ENCODE results near the gene MGAT1. TPM values are rescaled to one million over a fixed set of nuclear protein-coding genes. Genes with fewer than 3 reads are reported as not detected.

The MGAT1 gene
- total and polyA plus RNA-seq, 3 experiments from 2014 or later: 125 to 157 (median 132) TPM

DNA sequence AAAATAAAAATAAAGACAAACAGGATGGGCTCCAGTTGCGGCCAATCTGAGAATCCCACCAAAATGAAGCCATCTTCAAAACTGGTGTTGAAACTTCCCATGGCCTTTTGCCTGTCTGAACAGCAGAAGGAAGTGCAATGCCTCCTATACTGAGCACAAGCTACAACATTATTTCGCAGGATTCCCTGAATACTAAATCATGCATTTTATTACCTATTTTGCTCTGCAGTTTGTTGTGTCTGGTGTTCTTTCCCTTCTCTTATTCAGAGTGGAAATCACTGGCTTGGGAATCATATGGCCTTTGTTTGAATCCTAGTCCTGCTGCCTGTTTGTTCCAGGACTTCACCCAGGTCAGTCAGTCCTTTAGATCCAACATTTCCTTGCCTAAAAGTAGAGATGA lies 62.6 kb downstream of the MGAT1 start, which contains the start of gene OR2Y1:
Gene OR2Y1, minus strand, starts transcription at position 101 of the 400 bp plus-strand sequence. Its CDS starts 0 bp downstream, at position 101.
- no peaks in the 10 kb centered on the region for H3K36me3 ChIP-seq (ENCODE audit: insufficient read depth, low read length)
- POLR2A ChIA-PET: no interaction called here
- Mint-ChIP-seq H3K36me3 (no peaks in the 10 kb centered on the region), H3K27ac (peak within 1 kb of the TSS in 1 of 8 donors; percentile 76), H3K4me3 (no peak within 1 kb of the TSS), H3K4me1 (no peaks in the 10 kb centered on the region), H3K9me3 (no peaks in the 10 kb centered on the region), H3K27me3 (peaks cover 15 to 47% of the 10 kb centered on the region in 2 donors)
- no peak within 1 kb of the TSS for H3K4me3 ChIP-seq (ENCODE audit: low read length)
- H3K27me3 ChIP-seq (ENCODE audit: insufficient read depth, low read length, poor library complexity, severe bottlenecking): peaks cover 4% of the 10 kb centered on the region
- H3K4me1 ChIP-seq (ENCODE audit: insufficient read depth, low read length): no peaks in the 10 kb centered on the region
- CTCF ChIA-PET: no interaction called here
- no peak within 1 kb of the TSS for H3K27ac ChIP-seq (ENCODE audit: low read depth, low read length)
- H3K9me3 ChIP-seq (ENCODE audit: low read length): no peaks in the 10 kb centered on the region
- DNase-seq: no peak

DNA sequence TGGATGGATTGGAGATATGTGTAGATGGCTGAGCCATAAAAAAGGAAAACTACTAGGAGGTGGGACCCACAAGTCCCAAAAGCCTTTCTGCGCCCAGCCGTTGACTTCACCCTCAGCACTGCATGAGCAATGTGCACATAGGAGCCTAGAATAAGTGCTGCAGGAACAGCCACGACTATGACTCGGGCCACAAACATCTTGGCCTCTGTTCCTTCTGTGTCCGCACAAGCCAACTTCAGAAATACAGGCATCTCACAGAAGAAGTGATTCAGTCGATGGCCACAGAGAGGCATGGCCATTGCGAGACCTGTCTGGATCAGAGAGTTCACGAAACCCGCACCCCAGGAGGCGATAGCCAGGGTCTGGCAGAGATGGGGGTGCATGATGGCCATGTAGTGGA lies 63.3 kb downstream of the MGAT1 start:
- Mint-ChIP-seq H3K36me3 (no peaks in the 10 kb centered on the region), H3K27ac (no peak overlapping the region), H3K4me1 (no peaks in the 10 kb centered on the region), H3K4me3 (no peak overlapping the region), H3K27me3 (peaks cover 15 to 47% of the 10 kb centered on the region in 2 donors), H3K9me3 (no peaks in the 10 kb centered on the region)
- Histone ChIP-seq H3K4me3 (ENCODE audit: low read length) (no peak overlapping the region), H3K27me3 (ENCODE audit: insufficient read depth, low read length, poor library complexity, severe bottlenecking) (peaks cover 4% of the 10 kb centered on the region), H3K4me1 (ENCODE audit: insufficient read depth, low read length) (no peaks in the 10 kb centered on the region), H3K36me3 (ENCODE audit: insufficient read depth, low read length) (no peaks in the 10 kb centered on the region), H3K9me3 (ENCODE audit: low read length) (no peaks in the 10 kb centered on the region), H3K27ac (ENCODE audit: low read depth, low read length) (no peak overlapping the region)
- DNase-seq: no peak
- ChIA-PET POLR2A (no interaction called here), CTCF (no interaction called here)

DNA sequence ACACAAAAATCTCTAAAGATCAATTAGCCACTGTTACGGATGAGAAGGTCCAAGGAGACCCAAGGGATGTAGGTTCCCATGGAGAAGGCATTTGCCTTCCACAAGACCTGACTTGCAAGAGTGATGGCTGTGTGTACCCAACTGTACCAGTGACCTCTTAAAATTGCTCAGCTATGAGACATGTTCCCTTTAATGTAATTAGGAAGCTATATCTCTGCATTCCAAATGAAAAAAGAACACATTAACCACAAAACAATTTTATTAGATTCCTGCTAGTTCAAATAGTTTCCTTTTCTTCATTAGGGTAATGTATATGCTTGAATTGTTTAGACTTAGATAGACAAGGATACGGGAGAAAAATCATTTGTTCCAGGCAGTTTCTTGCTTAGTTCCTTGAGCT lies 66.1 kb downstream of the MGAT1 start:
- Histone ChIP-seq H3K36me3 (ENCODE audit: insufficient read depth, low read length) (no peaks in the 10 kb centered on the region), H3K27ac (ENCODE audit: low read depth, low read length) (no peak overlapping the region), H3K27me3 (ENCODE audit: insufficient read depth, low read length, poor library complexity, severe bottlenecking) (peaks cover 4% of the 10 kb centered on the region), H3K9me3 (ENCODE audit: low read length) (no peaks in the 10 kb centered on the region), H3K4me3 (ENCODE audit: low read length) (no peak overlapping the region), H3K4me1 (ENCODE audit: insufficient read depth, low read length) (no peaks in the 10 kb centered on the region)
- ChIA-PET POLR2A (interaction anchor here (0.6 kb wide), 1 partner anchor 490 kb away, joined by 5 read pairs; no protein-coding TSS in a partner anchor), CTCF (interaction anchor here (1.5 kb wide), 1 partner anchor 18 kb away, joined by 3 read pairs; no protein-coding TSS in a partner anchor)
- no peak overlapping the region for H3K4me3 Mint-ChIP-seq
- no peak overlapping the region for H3K27ac Mint-ChIP-seq
- H3K4me1 Mint-ChIP-seq: no peaks in the 10 kb centered on the region
- no peaks in the 10 kb centered on the region for H3K9me3 Mint-ChIP-seq
- no peak for DNase-seq
- H3K27me3 Mint-ChIP-seq: peaks cover 15 to 50% of the 10 kb centered on the region in 2 donors
- no peaks in the 10 kb centered on the region for H3K36me3 Mint-ChIP-seq

Other genes starting within 250 kb of the MGAT1 start
- gene SCGB3A1, start 211.3 kb downstream of the MGAT1 start, total RNA-seq: 1 to 10 TPM; 1.6 to 2.0 TPM
- gene SCGB3A1, start 211.3 kb downstream of the MGAT1 start, polyA plus RNA-seq: 0.95 TPM
- gene FLT4, start 153.2 kb downstream of the MGAT1 start, total RNA-seq: 1 to 10 TPM; 6.0 to 8.2 TPM
- gene FLT4, start 153.2 kb downstream of the MGAT1 start, polyA plus RNA-seq: 12.7 TPM
- gene OR2Y1, start 62.7 kb downstream of the MGAT1 start, total RNA-seq: not detected
- gene OR2Y1, start 62.7 kb downstream of the MGAT1 start, polyA plus RNA-seq: not detected
- gene ZFP62, start 58.5 kb upstream of the MGAT1 start, total RNA-seq: 10 to 100 TPM; 27.6 to 34.1 TPM
- gene ZFP62, start 58.5 kb upstream of the MGAT1 start, polyA plus RNA-seq: 20.1 TPM
- under 1 TPM in 1 of 2 experiments, not detected in 1; 0.13 TPM for gene BTNL8, start 96.4 kb upstream of the MGAT1 start, total RNA-seq
- not detected for gene BTNL8, start 96.4 kb upstream of the MGAT1 start, polyA plus RNA-seq
- gene BTNL3, start 186.0 kb upstream of the MGAT1 start, total RNA-seq: not detected
- not detected for gene BTNL3, start 186.0 kb upstream of the MGAT1 start, polyA plus RNA-seq
- not detected for gene BTNL9, start 237.5 kb upstream of the MGAT1 start, total RNA-seq
- gene BTNL9, start 237.5 kb upstream of the MGAT1 start, polyA plus RNA-seq: not detected